ENCODE results near the gene FYB1. TPM values are rescaled to one million over a fixed set of nuclear protein-coding genes. Genes with fewer than 3 reads are reported as not detected.

FYB1 gene
- total and polyA plus RNA-seq, 2 of the 4 experiments (the other 2 are of a cell fraction) = not detected

- H3K9me1 ChIP-seq (ENCODE audit: insufficient read depth, low read length) = no peaks in the 10 kb centered on the region
- H3K36me3 ChIP-seq (ENCODE audit: control insufficient read depth, insufficient read depth, low read length) = no peaks in the 10 kb centered on the region
- no peak overlapping the region for H3K14ac ChIP-seq (replicated peaks; ENCODE audit: low read depth, low read length)
- DNase-seq = no peak
- H3K9me3 ChIP-seq (ENCODE audit: control insufficient read depth, insufficient read depth, low read length) = no peaks in the 10 kb centered on the region
- H3K4ac ChIP-seq (ENCODE audit: low read depth, low read length) = no peak overlapping the region
- no peak overlapping the region for H4K91ac ChIP-seq (ENCODE audit: insufficient read depth, low read depth, low read length)
- WGBS, 2 experiments (ENCODE audit: extremely low coverage in 2 of 2, insufficient read length in 1 of 2) = no CpG with 5 or more reads among the region's 2 CpGs
- ATAC-seq (ENCODE audit: low read depth) = no peak
- intact Hi-C loops (cut with micrococcal nuclease) = no loop called here
- in situ Hi-C loops (cut with MboI; ENCODE audit: low sequenced_read_pairs) = no loop called here
- TF ChIP-seq, protein P1, sequence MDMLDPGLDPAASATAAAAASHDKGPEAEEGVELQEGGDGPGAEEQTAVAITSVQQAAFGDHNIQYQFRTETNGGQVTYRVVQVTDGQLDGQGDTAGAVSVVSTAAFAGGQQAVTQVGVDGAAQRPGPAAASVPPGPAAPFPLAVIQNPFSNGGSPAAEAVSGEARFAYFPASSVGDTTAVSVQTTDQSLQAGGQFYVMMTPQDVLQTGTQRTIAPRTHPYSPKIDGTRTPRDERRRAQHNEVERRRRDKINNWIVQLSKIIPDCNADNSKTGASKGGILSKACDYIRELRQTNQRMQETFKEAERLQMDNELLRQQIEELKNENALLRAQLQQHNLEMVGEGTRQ (IDR thresholded peaks at IDR 0.05; ENCODE audit: low read depth, low read length) = no peak
- TF ChIP-seq BHLHE40 (IDR thresholded peaks at IDR 0.05; ENCODE audit: low read depth, low read length) = no peak
- no peak for TF ChIP-seq FOS (IDR thresholded peaks at IDR 0.05; ENCODE audit: low read depth, low read length)
- TF ChIP-seq RFX5 (IDR thresholded peaks at IDR 0.05; ENCODE audit: low read depth, low read length) = no peak
- TF ChIP-seq RCOR1 (IDR thresholded peaks at IDR 0.05; ENCODE audit: insufficient replicate concordance, low read length) = no peak
- TF ChIP-seq SMC3 (IDR thresholded peaks at IDR 0.05; ENCODE audit: low read depth, low read length) = no peak
- no peak for TF ChIP-seq MAZ (IDR thresholded peaks at IDR 0.05; ENCODE audit: borderline replicate concordance, low read depth, low read length)
- no peak for TF ChIP-seq MAFK (IDR thresholded peaks at IDR 0.05; ENCODE audit: low read depth, low read length)
- no peak for TF ChIP-seq CTCF (conservative IDR thresholded peaks at IDR 0.05; ENCODE audit: low read depth, low read length)
- no peak overlapping the region for H2BK5ac ChIP-seq (ENCODE audit: low read depth, low read length, poor library complexity, severe bottlenecking)
- H4K5ac ChIP-seq (ENCODE audit: low read depth, low read length) = no peak overlapping the region
- H3K4me1 ChIP-seq (ENCODE audit: control insufficient read depth, insufficient read depth, low read length) = no peaks in the 10 kb centered on the region
- H2AK5ac ChIP-seq (ENCODE audit: low read depth, low read length) = no peak overlapping the region
- H2AK9ac ChIP-seq (replicated peaks; ENCODE audit: low read depth, low read length, poor library complexity) = no peak overlapping the region
- H3K56ac ChIP-seq (ENCODE audit: extremely low read depth, insufficient read depth, low read length) = no peak overlapping the region
- no peak overlapping the region for H2BK15ac ChIP-seq (ENCODE audit: low read depth, low read length)
- ChIA-PET POLR2A (ENCODE audit: unreplicated experiment) (no interaction called here), CTCF (no interaction called here)
- H2BK120ac ChIP-seq (ENCODE audit: low read depth, low read length) = no peak overlapping the region
- no peak overlapping the region for H3K4me3 ChIP-seq (ENCODE audit: insufficient read depth, low read depth, low read length)
- no peaks in the 10 kb centered on the region for H3K79me1 ChIP-seq (ENCODE audit: low read depth in 1 of 2, low read length in 2 of 2)
- H3K18ac ChIP-seq (ENCODE audit: low read depth, low read length) = no peak overlapping the region
- H3K9ac ChIP-seq (ENCODE audit: low read depth, low read length) = no peak overlapping the region
- H3K27ac ChIP-seq (ENCODE audit: insufficient read depth, low read length) = no peak overlapping the region
- H4K8ac ChIP-seq (ENCODE audit: low read depth in 2 of 2, low read length in 2 of 2) = no peak overlapping the region
- H3K23ac ChIP-seq (ENCODE audit: low read depth, low read length) = no peak overlapping the region
- dilution Hi-C loops (cut with HindIII; ENCODE audit: low sequenced_read_pairs, unreplicated experiment) = no loop called here
- BruUV-seq (replicated peaks) = no TSS peak
- H3K27me3 ChIP-seq (ENCODE audit: control insufficient read depth, insufficient read depth, low read length) = no peaks in the 10 kb centered on the region
- no peaks in the 10 kb centered on the region for H4K20me1 ChIP-seq (ENCODE audit: insufficient read depth, low read length)
- no peak overlapping the region for H2AFZ ChIP-seq (replicated peaks; ENCODE audit: low read length, poor library complexity)
- no peak overlapping the region for H3K4me2 ChIP-seq (ENCODE audit: low read depth, low read length)
- no peak overlapping the region for H2BK20ac ChIP-seq (ENCODE audit: low read depth, low read length)
Observed at GRCh38 chr5:39158786-39159185, 60.6 kb downstream of the FYB1 start.
